Gastroesophageal sphincter (tissue), 4 donors: ENCODE data around the gene KIF27. TPM values are rescaled to one million over a fixed set of nuclear protein-coding genes. Genes with fewer than 3 reads are reported as not detected.

Source experiments
- ATAC-seq: fragments of 150-250 bp; one replicate; pipeline ENCODE4 v1.9.1; 2016; ENCODE audit warnings: mild to moderate bottlenecking, moderate library complexity
- H3K27ac ChIP-seq, 4 donors: fragments of 200-600 bp; sonication (generic) in 3 of 4; 1 replicate in 3 of 4; 2 replicates in 1 of 4; pipeline ENCODE4 v1.5.1; 2016 to 2019
- H3K27me3 ChIP-seq: fragments of 200-600 bp; sonication (generic); one replicate; pipeline ENCODE4 v1.5.1; 2019
- H3K36me3 ChIP-seq, 2 donors: fragments of 200-600 bp; sonication (generic); one replicate each; pipeline ENCODE4 v1.5.1; 2019; ENCODE audit warnings: control low read depth in 1 of 2
- H3K4me1 ChIP-seq, 3 donors: fragments of 200-600 bp; sonication (generic); 1 replicate in 2 of 3; 2 replicates in 1 of 3; pipeline ENCODE4 v1.5.1; 2016 to 2019; ENCODE audit warnings: control low read depth in 2 of 3
- H3K4me3 ChIP-seq, 2 donors: fragments of 200-600 bp; sonication (generic); one replicate each; pipeline ENCODE4 v1.5.1; 2019; ENCODE audit warnings: mild to moderate bottlenecking in 1 of 2, moderate library complexity in 1 of 2
- H3K9me3 ChIP-seq, 3 donors: fragments of 200-600 bp; sonication (generic); one replicate each; pipeline ENCODE4 v1.5.1; 2017 to 2019; ENCODE audit warnings: control low read depth in 2 of 3
- EP300 ChIP-seq: sonication (generic); formaldehyde crosslinking; IDR thresholded peaks from one replicate; pipeline ENCODE4 v1.6.1; 2017; ENCODE audit warnings: antibody characterized with exemption, mild to moderate bottlenecking
- POLR2A ChIP-seq, 2 donors: fragments of 450-650 bp; IDR thresholded peaks; one replicate each; pipeline ENCODE4 v1.6.1; 2017; ENCODE audit warnings: antibody characterized with exemption in 2 of 2, mild to moderate bottlenecking in 2 of 2, moderate library complexity in 1 of 2
- POLR2AphosphoS5 ChIP-seq: sonication (generic); formaldehyde crosslinking; IDR thresholded peaks from one replicate; pipeline ENCODE4 v1.6.1; 2017; ENCODE audit warnings: antibody characterized with exemption
- WGBS, 2 donors: methylation state at CpG; one replicate each; pipeline ENCODE4 v1.1.5; 2018; ENCODE audit warnings: low coverage in 1 of 2; 5-methylcytosine and 5-hydroxymethylcytosine counted together
- total RNA-seq, 4 donors: library from RNA; depleted of rRNA; stranded (reverse); fragments of >200 nt; gene quantifications; one replicate each; pipeline ENCODE4 v1.1.0, GENCODE V29; 2016
- TF ChIP-seq, protein P1 (sequence below), 4 experiments: fragments of 200-600 bp in 2 of 4; fragments of 450-650 bp in 2 of 4; sonication (generic) in 1 of 4; IDR thresholded peaks; one replicate each; pipeline ENCODE4 v1.5.1; 2017 to 2019; ENCODE audit warnings: antibody characterized with exemption in 4 of 4, mild to moderate bottlenecking in 2 of 4, moderate library complexity in 2 of 4

The KIF27 gene, protein sequence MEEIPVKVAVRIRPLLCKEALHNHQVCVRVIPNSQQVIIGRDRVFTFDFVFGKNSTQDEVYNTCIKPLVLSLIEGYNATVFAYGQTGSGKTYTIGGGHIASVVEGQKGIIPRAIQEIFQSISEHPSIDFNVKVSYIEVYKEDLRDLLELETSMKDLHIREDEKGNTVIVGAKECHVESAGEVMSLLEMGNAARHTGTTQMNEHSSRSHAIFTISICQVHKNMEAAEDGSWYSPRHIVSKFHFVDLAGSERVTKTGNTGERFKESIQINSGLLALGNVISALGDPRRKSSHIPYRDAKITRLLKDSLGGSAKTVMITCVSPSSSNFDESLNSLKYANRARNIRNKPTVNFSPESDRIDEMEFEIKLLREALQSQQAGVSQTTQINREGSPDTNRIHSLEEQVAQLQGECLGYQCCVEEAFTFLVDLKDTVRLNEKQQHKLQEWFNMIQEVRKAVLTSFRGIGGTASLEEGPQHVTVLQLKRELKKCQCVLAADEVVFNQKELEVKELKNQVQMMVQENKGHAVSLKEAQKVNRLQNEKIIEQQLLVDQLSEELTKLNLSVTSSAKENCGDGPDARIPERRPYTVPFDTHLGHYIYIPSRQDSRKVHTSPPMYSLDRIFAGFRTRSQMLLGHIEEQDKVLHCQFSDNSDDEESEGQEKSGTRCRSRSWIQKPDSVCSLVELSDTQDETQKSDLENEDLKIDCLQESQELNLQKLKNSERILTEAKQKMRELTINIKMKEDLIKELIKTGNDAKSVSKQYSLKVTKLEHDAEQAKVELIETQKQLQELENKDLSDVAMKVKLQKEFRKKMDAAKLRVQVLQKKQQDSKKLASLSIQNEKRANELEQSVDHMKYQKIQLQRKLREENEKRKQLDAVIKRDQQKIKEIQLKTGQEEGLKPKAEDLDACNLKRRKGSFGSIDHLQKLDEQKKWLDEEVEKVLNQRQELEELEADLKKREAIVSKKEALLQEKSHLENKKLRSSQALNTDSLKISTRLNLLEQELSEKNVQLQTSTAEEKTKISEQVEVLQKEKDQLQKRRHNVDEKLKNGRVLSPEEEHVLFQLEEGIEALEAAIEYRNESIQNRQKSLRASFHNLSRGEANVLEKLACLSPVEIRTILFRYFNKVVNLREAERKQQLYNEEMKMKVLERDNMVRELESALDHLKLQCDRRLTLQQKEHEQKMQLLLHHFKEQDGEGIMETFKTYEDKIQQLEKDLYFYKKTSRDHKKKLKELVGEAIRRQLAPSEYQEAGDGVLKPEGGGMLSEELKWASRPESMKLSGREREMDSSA (N-terminal part only)
- total RNA-seq, result 1 to 10 TPM; 3.9 to 6.9 (median 5.6) TPM

DNA sequence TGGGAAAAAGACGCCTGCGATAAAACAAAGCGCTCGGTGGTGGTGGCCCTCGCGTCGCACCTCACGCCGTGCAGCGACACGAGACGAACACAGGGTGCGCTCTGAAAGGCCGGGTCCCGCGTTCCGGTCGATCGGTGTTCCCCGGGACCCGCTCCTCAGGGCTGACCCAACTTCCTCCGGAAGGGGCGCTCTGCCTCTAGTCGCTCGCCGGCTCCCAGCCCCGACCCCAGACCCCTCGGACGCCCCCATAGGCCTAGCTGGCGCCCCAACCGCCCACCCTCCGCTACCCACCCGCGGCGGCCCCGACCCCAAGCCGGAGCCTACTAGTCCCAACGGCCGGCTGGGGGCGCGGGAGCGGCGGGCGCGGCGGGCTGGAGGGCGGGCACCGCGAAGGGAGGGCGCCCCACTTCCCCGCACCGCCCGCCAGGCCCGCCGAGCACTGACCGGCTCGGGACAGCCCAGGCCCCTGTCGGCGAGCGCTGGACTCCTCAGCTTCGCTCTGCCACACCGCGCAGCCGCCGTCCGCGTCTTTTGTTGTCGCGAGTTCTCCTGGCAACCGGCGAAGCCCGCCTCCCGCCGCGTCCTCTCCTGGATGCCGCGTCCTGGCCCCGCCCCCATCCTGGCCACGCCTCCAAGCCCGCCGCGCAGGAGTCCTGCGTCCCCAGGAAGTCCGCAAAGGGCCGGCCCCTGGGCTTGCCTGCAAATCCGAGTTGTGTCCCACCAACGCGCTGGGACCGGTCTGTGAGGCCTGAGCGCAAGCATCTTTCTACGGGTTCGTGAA lies at the start of gene KIF27:
KIF27 (minus strand) TSS at position 506 of the 781 bp plus-strand sequence. CDS start 5,841 bp downstream, outside the sequence.
- no peaks in the 10 kb centered on the region for H3K36me3 ChIP-seq
- H3K4me1 ChIP-seq, result peaks cover 0 to 18% (median 0%) of the 10 kb centered on the region in 3 donors
- peak within 1 kb of the TSS; percentile 98 for H3K4me3 ChIP-seq
- peak; percentile 98 for ATAC-seq
- peak within 1 kb of the TSS; percentile 93 to 99 (median 98) for H3K27ac ChIP-seq
- TF ChIP-seq POLR2A (IDR thresholded peaks at IDR 0.05) (peak; percentile 74 to 83), POLR2AphosphoS5 (peak; percentile 62), EP300 (no peak)
- TF ChIP-seq, protein P1, sequence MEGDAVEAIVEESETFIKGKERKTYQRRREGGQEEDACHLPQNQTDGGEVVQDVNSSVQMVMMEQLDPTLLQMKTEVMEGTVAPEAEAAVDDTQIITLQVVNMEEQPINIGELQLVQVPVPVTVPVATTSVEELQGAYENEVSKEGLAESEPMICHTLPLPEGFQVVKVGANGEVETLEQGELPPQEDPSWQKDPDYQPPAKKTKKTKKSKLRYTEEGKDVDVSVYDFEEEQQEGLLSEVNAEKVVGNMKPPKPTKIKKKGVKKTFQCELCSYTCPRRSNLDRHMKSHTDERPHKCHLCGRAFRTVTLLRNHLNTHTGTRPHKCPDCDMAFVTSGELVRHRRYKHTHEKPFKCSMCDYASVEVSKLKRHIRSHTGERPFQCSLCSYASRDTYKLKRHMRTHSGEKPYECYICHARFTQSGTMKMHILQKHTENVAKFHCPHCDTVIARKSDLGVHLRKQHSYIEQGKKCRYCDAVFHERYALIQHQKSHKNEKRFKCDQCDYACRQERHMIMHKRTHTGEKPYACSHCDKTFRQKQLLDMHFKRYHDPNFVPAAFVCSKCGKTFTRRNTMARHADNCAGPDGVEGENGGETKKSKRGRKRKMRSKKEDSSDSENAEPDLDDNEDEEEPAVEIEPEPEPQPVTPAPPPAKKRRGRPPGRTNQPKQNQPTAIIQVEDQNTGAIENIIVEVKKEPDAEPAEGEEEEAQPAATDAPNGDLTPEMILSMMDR (IDR thresholded peaks at IDR 0.05), result peak; percentile 25 to 79 (median 57)
- no peaks in the 10 kb centered on the region for H3K27me3 ChIP-seq
- H3K9me3 ChIP-seq, result no peaks in the 10 kb centered on the region
- 0% methylated on average over 6 to 9 of the region's 92 CpGs for WGBS, 2 donors

GRCh38 chr9:83969602-83970001 lies 48.4 kb upstream of the KIF27 start:
- no peak for TF ChIP-seq EP300
- no peak for TF ChIP-seq POLR2A (IDR thresholded peaks at IDR 0.05)
- TF ChIP-seq, protein P1 (IDR thresholded peaks at IDR 0.05), result no peak
- TF ChIP-seq POLR2AphosphoS5, result no peak
- Histone ChIP-seq H3K9me3 (no peaks in the 10 kb centered on the region), H3K36me3 (peaks cover 49 to 89% of the 10 kb centered on the region in 2 donors), H3K27me3 (no peaks in the 10 kb centered on the region), H3K4me1 (peaks cover 0 to 32% (median 0%) of the 10 kb centered on the region in 3 donors), H3K4me3 (no peak overlapping the region), H3K27ac (no peak overlapping the region)
- 32 to 66% methylated on average over 3 of the region's 3 CpGs for WGBS, 2 donors
- ATAC-seq, result no peak

- Histone ChIP-seq H3K4me3 (no peak overlapping the region), H3K27ac (no peak overlapping the region), H3K9me3 (no peaks in the 10 kb centered on the region), H3K27me3 (no peaks in the 10 kb centered on the region), H3K36me3 (peaks cover 29 to 63% of the 10 kb centered on the region in 2 donors), H3K4me1 (peaks cover 0 to 6% (median 0%) of the 10 kb centered on the region in 3 donors)
- 47 to 48% methylated on average over 1 of the region's 1 CpG for WGBS, 2 donors
- TF ChIP-seq, protein P1 (IDR thresholded peaks at IDR 0.05), result no peak
- TF ChIP-seq POLR2AphosphoS5 (no peak), POLR2A (IDR thresholded peaks at IDR 0.05) (no peak), EP300 (no peak)
- ATAC-seq, result no peak
Measured at GRCh38 chr9:83967073-83967472, 45.8 kb upstream of the KIF27 start.

- TF ChIP-seq, protein P1 (IDR thresholded peaks at IDR 0.05), result no peak
- TF ChIP-seq POLR2AphosphoS5 (no peak), POLR2A (IDR thresholded peaks at IDR 0.05) (no peak), EP300 (no peak)
- H3K27me3 ChIP-seq, result no peaks in the 10 kb centered on the region
- H3K9me3 ChIP-seq, result no peaks in the 10 kb centered on the region
- no peak for ATAC-seq
- peaks cover 0 to 6% (median 0%) of the 10 kb centered on the region in 3 donors for H3K4me1 ChIP-seq
- 67 to 87% methylated on average over 7 to 8 of the region's 8 CpGs for WGBS, 2 donors
- H3K36me3 ChIP-seq, result peaks cover 23 to 54% of the 10 kb centered on the region in 2 donors
- peak overlapping the region in 1 of 4 donors; percentile 45 for H3K27ac ChIP-seq
- H3K4me3 ChIP-seq, result no peak overlapping the region
Measured at GRCh38 chr9:83966209-83966582, 45.0 kb upstream of the KIF27 start.
